ENCODE measurements around the gene LSAMP.
"Not testable (repeated sequence)": the region's sequence is repeated elsewhere in the genome, so short reads cannot be mapped to it uniquely, and the experiment has no call there.

LSAMP gene

DNA sequence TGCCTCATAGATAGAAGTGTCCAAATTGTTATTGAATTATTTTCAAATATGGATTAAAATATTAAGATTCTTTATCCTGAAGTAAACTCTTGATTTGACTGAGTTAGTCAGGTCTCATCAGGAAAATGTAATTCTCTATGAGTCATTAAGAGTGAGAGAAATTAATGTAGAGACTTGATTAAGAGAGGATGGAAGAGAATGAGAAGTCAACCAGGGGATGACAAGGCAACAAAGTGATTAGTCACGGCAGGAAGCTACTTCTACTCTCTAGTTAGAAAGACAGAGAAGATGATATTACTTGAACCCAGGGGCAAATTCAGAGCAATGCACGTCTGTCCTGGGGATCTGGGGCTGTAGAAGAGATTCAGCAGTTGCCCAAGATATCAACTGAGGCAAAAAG is 202.5 kb downstream of the LSAMP start:
- no peak for DNase-seq (ENCODE audit: low read depth in 2 of 3, low spot score in 1 of 3)

DNA sequence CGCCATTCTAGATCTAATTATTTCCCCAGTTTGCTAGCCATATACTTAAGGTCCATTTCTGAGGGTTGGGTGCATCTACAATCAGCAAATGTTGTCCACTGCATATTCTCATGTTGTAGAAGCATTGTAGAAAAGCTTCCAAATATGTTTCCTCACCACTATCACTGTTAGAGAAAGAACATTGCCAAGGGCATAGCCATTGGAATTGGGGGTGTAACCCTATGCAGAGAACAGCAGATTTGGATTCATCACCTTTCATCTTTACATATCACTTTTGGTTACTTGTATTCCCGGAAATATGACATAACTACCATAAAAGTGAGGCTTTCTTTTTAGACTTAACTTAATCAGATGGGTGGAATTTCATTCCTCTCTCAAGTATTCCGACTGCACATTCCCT is 203.6 kb downstream of the LSAMP start:
- no peak for DNase-seq (ENCODE audit: low read depth in 2 of 3, low spot score in 1 of 3)

DNA sequence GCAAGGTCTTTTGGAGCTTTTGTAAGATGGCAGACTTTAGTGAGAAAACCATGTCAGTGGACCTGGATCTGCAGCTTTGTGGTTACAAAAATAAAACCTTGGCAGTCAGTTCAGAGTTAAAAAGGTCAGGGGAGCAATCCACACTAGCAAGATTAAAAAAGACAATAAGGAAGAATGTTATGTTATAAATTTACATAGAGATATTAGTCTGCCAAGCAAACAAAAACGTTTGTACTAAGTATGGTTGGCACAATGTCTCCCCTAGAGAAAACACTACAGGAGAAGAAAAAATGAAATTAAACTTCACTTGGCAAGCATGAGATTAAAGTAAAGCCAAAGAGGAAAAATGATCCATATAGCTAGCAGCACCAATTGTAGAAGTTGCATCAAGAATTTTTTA is 205.0 kb downstream of the LSAMP start:
- DNase-seq (ENCODE audit: low read depth in 2 of 3, low spot score in 1 of 3) = no peak

DNA sequence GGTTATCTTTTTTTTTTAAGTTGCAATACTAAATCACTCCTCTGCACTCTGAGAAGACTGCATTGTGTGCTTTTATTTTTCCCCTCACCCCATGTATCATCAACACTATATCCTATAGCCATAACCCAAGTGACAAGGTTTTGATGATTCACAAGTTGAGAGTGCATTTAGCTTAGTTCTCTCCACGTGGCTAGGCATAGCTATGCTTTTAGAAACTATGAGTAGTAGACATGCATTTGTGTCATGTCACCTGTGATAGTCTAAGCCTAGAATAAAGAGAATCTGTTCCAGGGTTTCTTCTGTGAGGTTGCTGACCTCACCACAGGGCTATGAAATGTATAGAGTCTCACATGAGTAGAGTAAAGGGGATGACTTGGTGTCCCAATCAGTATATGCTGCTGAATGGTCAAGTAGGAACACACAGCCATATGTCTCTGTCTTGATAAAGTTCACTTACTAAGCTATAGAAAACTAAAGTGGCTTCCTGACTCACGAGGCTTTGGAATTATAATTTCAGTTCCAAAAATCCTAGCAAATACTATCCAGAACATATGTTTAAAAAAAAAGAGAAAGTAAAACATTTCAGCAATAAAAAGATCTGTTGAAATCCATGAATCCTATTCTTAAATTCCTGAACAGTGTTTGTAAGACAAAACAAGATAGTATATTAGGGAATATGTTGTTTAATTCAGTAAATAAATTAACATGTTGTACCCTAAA is 206.3 kb downstream of the LSAMP start:
- DNase-seq (ENCODE audit: low read depth in 2 of 3, low spot score in 1 of 3) = no peak

DNA sequence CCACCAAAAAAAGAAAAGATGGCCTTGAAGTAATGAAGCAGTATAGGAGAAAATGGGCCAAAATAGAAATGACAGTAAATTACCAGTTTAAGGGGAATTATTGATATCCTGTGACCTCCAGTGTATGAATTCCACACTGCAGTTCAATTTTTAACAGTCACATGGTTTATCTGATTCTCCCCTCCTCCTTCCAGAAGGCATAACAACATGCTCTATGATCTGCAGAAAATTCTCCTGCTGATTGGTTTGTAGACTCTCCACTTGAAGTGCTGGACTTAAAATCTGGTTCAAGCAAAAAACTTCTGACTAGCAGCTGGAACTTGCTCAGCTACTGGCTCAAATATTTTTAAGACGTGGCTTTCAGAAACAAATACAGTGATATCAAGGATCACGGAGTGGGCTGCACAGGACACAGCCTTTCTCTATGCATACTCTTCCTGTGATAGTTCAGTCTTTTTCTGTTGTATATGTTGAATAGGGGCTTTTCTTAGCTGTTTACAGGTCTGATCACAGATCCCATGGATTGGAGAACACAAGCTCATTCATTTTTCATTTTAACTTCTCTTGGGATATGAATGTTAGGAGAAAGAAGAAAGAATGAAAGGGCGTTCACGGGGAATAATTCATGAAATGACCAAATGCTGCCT is 211.5 kb downstream of the LSAMP start:
- no peak for DNase-seq (ENCODE audit: low read depth in 2 of 3, low spot score in 1 of 3)

DNA sequence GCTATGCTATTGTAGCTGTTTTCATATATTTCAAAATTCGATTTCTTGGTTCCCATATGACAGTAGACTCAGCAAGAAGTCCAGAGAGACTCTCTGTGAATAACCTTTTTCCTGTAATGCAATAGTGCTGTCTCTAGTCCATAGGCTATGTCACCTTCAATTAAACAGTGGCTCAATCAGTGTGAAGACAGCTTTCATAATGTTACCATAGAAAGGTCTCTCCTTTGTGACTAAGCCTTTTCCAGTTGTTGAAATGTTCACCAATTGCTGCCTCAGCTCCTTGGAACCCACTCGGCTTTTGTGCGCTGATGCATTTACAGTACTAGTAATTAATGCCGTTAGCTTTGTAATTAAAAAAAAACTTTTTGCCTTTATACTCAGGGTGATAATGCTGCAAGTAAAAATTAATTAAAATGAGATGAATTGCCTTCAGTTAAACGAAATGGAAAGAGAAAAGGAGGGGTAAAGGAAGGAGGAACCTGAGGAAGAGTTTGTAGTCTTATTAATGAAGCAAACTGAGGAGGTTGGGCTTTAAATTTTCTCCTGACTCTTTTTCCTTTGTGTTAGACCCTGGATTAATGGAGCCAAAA is 214.8 kb downstream of the LSAMP start:
- no peak for DNase-seq (ENCODE audit: low read depth in 2 of 3, low spot score in 1 of 3)

DNA sequence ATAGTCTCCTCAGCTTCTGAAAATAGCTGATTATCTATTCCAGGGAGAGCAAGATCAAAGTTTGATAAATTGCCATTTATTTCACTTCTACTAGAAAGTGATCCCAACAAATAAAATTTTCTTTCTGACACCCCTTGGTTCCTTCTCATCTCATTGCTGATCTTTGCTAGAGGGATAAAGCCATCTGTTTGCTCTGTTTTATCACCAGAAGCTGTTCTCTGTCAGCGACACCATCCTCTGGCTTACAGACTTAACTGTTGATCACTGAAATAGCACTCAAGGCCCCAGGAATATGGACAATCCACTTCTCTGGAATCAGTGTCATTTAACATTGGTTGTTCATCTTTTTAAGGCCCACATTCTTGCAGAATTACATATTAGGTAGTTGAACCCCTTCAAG is 219.0 kb downstream of the LSAMP start:
- DNase-seq (ENCODE audit: low read depth in 2 of 3, low spot score in 1 of 3) = no peak

DNA sequence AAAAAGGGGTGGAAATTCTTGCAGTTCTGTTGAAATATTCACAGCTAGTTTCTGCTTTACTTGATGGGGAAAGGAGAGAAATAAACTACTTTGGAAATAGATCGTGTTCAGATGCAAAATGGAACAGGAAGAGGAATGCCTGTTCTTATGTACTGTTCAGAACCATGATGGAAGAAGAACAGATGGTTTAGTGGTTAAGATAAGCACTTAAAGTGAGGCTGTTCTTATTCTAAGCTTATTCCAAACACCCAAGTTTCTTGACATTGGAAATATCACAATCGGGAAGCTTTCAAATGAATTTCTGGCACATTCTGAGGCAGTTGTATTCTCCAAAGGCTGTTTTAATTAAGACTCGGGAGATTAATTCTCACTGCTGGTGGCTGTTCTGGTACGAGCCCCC is 228.5 kb downstream of the LSAMP start:
- DNase-seq (ENCODE audit: low read depth in 2 of 3, low spot score in 1 of 3) = no peak

DNA sequence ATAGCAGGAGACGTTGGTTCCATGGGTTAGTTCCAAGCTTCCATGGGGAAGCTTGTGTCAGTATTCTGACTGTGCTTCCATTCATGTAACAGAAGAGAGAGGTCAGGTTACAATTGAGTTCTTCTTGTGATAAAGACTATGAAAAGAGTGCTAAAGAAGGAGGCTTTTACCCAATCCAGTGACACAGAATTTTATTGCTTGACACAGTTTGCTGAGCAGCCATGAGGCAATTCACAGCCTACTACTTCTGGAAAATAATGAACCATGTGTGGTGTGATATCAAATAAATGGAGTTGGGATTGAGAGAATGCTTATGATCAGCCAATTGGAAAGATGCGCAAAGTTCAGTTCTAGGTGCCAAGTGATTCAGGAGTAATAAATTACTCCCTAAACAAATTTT is 233.4 kb downstream of the LSAMP start:
- DNase-seq (ENCODE audit: low read depth in 2 of 3, low spot score in 1 of 3) = no peak

DNA sequence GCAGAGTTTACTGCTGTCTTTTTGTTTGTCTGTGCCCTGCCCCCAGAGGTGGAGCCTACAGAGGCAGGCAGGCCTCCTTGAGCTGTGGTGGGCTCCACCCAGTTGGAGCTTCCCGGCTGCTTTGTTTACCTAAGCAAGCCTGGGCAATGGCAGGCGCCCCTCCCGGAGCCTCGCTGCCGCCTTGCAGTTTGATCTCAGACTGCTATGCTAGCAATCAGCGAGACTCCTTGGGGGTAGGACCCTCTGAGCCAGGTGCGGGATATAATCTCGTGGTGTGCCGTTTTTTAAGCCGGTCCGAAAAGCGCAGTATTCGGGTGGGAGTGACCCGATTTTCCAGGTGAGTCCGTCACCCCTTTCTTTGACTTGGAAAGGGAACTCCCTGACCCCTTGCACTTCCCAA is 236.5 kb downstream of the LSAMP start:
- DNase-seq (ENCODE audit: low read depth in 2 of 3, low spot score in 1 of 3) = not testable (repeated sequence)

DNA sequence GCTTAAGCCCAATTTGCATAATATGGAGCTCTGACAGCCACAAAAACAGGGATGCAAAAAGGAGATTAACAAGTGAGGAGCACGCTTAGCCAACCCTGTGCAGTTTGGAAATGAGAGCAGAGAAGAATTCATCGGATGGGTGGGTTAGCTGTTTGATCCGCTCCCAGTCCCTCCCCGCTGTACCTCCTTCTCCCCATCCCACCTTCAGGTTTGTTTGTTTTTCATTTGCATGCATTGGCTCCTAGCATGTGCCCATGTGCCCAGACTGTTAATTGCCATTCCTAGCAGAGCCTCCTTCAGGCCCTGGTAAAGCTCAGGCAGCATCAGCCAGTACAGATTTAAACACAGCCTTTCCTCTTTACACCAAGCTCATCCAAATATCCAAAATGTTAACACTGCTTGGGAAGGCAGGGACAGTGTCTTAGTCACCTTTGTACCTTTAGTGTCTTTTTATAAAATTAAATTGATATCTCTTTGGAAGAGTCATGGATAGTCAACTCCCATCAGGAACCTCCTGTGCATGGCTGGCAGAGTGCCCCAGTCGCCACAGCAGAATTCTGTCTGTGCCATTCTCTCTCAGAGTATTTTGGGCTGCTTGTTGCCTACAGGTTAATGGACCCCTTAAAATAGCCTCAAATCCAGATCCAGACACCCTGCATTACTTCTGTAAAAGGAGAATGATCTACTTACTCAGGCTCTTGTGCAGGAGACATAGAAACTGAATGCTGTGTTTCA is 244.2 kb downstream of the LSAMP start:
- DNase-seq (ENCODE audit: low read depth in 2 of 3, low spot score in 1 of 3) = no peak

DNA sequence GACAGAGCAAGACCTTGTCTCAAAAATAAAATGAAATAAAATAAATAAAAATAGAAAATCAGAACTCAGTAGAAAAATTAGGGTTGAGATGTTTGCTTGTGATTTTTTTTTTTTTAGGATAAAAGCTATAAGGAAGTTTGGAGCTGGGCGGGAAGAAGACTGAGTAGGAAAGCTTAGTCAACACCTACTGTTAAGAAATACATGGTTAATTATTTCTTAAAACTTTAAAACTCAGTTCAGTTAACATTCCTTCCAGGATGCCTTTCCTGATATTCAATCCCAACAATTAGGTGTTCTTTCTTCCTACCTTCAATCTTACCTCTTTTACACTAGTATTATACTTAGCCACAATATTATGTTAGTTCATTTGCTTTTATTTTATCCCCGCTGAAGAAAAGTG is 246.2 kb downstream of the LSAMP start:
- DNase-seq (ENCODE audit: low read depth in 2 of 3, low spot score in 1 of 3) = no peak

DNA sequence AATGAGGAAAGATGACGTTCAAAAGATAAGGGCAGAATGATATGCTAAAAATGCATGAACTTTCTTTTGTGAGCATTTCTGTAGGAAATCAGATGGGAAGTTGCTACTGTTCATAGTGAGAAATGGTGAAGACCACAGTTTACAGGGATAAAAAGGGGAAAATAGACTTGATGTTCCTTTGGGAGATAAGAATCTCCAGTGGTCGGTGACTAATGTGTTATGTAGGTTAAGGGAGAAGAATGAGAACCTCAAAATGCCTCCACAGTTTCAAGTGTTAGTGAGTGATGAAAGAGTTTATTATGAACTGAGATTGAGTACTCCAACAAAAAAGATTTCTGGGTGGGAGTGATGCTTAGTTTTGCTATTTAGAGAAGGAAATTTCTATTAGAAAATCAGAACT is 247.2 kb downstream of the LSAMP start:
- no peak for DNase-seq (ENCODE audit: low read depth in 2 of 3, low spot score in 1 of 3)

DNA sequence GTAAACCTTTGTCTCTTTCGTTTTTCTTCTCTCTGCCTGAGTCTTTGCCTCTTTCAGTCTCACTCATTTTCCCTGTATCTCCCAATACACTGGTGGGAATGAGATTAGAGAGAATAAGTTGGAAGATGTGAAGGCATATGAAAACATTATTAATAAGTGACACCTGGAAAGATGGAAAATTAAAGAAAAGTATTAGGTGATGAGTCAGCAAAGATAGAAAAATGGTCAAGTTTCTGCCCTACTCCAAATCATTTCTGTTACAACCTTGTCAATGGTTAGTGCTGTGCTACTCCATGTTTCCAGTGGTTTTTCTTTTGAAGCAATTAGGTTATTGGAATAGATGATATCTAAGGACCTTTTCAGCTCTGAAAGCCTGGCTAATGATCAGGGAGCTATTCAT is 252.8 kb downstream of the LSAMP start:
- no peak for DNase-seq (ENCODE audit: low read depth in 2 of 3, low spot score in 1 of 3)

DNA sequence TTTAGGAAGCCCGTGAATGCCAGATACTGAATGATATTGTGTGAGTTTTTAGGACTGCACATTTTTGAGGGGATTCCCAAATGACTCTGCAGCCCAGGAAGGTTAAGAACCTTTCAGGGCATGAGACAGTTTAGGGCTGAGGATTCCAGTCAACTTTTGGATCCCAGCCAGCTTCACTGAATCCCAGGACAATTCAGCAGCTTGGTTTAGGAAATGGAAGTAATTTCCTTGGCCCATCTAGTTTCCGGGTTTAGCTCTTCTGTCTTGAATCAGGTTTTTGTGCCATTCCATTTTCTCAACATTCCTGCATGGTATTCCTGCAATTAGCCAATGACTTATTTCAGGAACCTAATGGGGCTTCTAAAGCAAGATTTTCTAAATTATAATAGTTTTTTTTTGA is 253.9 kb downstream of the LSAMP start:
- DNase-seq (ENCODE audit: low read depth in 2 of 3, low spot score in 1 of 3) = no peak

DNA sequence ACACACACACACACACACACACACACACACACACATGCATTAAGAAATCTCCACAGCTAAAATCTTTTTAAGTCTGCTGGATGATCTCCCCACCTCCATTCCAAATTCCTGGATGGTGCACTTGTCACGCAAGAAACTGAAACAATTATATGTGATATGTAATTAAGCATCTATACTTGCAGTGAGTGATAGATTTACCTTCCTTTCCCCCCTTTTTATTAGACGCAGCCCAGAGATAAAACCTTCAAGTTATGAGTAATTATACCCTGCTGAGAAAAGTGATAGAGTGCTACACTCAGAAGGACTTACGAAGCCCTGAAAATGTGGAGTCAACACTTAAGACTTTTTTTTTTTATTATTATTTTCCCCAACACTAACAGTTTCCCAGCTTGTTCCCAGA is 255.2 kb downstream of the LSAMP start:
- no peak for DNase-seq (ENCODE audit: low read depth in 2 of 3, low spot score in 1 of 3)

DNA sequence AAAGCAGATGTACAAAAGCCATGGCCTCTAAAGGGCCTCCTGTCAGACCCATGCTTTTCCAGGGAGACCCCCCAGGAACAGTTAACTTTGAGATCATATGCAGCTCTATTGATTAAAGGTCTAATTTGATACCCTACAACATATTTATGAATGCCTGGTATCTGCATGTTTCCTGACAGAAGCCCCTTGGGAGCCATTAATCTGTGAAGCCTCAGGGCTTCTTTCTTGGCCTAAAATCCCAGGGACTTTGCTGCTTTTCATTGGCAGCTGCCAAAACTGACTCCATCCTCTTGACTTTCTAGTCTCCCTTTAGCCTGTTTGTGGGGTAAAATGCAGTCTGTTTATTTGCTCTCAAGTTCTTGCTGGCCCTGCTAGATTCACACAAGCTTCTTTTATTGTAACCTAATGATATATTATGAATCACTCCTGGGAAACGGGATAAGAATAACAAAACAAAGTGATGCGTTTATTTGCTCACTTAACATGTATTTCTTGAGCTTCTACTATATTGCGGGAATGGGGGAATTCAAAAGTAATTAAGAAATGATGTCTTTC is 257.0 kb downstream of the LSAMP start:
- no peak for DNase-seq (ENCODE audit: low read depth in 2 of 3, low spot score in 1 of 3)

DNA sequence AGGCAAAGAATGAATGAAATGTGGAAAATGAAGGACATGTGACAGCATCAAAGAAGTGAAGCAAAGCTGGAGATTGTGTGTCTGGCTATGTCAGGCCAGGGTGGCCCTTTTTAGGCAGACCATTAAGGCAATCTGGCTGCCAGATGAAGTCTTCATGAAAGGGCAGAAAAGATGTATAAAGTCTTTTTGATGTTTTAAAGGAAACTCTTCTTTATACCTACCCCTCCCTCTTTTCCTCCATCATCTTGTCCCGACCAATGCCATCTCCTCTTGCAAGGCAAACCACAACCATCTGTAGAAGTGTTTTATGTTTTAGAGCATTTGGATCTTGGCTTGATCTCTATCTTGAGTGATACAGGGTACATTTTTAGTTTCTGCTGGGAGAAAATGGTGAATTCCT is 259.2 kb downstream of the LSAMP start:
- DNase-seq (ENCODE audit: low read depth in 2 of 3, low spot score in 1 of 3) = no peak

DNA sequence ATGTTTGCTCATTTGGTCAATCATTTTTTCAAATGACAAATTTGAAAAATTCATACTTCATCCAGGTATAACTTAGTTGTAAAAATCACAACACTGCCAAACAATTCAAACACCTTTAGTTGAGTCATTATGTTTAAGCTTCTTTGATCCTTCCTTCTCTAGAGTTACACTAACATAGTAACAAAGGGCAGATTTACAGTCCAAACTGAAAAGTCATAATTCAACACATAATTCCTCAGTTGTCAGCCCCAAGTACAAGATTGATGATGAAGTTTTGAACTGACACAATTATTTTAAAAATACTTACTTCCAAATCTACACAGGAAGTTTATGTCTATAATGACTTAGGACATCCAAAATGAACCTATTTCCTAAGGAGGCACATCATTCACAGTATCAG is 264.1 kb downstream of the LSAMP start:
- DNase-seq (ENCODE audit: low read depth in 2 of 3, low spot score in 1 of 3) = no peak

DNA sequence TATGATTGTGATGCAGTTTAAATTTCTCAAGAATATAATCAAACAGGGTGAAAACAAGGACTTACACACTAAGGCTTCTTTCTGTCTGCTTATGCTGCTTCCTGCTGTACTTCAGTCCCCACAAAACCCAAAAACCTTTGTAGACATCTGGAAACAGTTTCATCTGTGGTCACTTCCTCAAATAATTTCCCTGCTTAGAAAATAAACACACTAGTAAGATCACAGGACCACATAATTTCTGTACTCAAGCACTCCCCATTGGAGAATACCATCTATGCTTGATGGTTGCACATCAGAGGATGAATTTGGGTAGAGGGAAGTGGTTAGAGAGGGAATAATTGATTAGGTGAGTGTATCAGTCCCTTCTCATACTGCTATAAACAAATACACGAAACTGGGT is 266.2 kb downstream of the LSAMP start:
- DNase-seq (ENCODE audit: low read depth in 2 of 3, low spot score in 1 of 3) = no peak

DNA sequence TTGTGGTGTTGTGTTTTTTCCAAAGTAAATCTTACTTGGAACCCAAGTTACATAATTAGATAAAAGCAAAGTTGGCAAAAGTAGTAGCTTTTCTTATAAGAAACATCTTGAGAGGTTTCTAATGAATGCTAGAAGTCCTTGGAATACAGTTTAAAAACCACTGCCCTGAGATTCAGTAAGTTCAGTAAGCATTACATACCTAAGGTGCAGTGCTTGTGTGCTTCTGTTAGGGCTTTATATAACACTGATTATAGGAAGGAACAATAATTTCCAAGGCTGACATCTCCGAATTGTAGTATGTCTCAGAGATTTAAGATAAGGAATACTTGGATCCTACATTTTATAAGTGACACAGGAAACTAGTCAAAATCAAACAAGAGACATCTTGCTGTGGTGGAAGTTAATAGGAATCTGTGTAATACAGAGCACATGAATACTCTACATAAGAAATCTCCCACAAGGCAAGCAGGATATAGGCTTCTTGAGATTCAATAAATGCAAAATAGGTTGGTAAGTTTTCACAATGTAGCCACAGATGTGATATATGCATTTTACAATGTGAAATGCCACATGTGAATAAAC is 268.2 kb downstream of the LSAMP start:
- no peak for DNase-seq (ENCODE audit: low read depth in 2 of 3, low spot score in 1 of 3)
